H9 (cell line): ENCODE measurements around the gene RCAN2. TPM values are rescaled to one million over a fixed set of nuclear protein-coding genes. Genes with fewer than 3 reads are reported as not detected.

ENCODE experiments used
- DNase-seq: peaks from one replicate; pipeline ENCODE4 v3.0.0-alpha.2; 2017
- H2AFZ ChIP-seq: one replicate; pipeline ENCODE4 v1.6.1; 2013; ENCODE audit warnings: mild to moderate bottlenecking, low read length, control low read depth, moderate library complexity
- H2AK5ac ChIP-seq: 2 replicates; pipeline ENCODE4 v1.6.1; 2013; ENCODE audit warnings: low read length, control low read depth, mixed read lengths; ENCODE audit not compliant: insufficient read length
- H2BK120ac ChIP-seq: one replicate; pipeline ENCODE4 v1.6.1; 2013; ENCODE audit warnings: low read depth, mild to moderate bottlenecking, low read length, control low read depth, inconsistent platforms; ENCODE audit not compliant: poor library complexity, severe bottlenecking
- H2BK12ac ChIP-seq: 2 replicates; pipeline ENCODE4 v1.6.1; 2013; ENCODE audit warnings: low read length, control low read depth, mixed read lengths, low read depth; ENCODE audit not compliant: insufficient read length
- H2BK15ac ChIP-seq: 2 replicates; pipeline ENCODE4 v1.6.1; 2013; ENCODE audit warnings: low read depth, low read length, control low read depth
- H2BK20ac ChIP-seq: one replicate; pipeline ENCODE4 v1.6.1; 2013; ENCODE audit warnings: low read depth, mild to moderate bottlenecking, low read length, control low read depth, inconsistent platforms; ENCODE audit not compliant: poor library complexity, severe bottlenecking
- H2BK5ac ChIP-seq: 2 replicates; pipeline ENCODE4 v1.6.1; 2013; ENCODE audit warnings: low read length, control low read depth, mixed read lengths; ENCODE audit not compliant: insufficient read length
- H3K14ac ChIP-seq: 2 replicates; pipeline ENCODE4 v1.6.1; 2013; ENCODE audit warnings: low read length, control low read depth; ENCODE audit not compliant: insufficient read depth
- H3K18ac ChIP-seq: 2 replicates; pipeline ENCODE4 v1.6.1; 2013; ENCODE audit warnings: low read depth, mild to moderate bottlenecking, mixed read lengths, low read length, control low read depth; ENCODE audit not compliant: insufficient read length
- H3K23ac ChIP-seq: 2 replicates; pipeline ENCODE4 v1.6.1; 2013; ENCODE audit warnings: low read length, control low read depth, mixed read lengths, low read depth; ENCODE audit not compliant: insufficient read length
- H3K23me2 ChIP-seq: 2 replicates; pipeline ENCODE4 v1.6.1; 2013; ENCODE audit warnings: low read depth, mild to moderate bottlenecking, mixed read lengths, low read length, control low read depth; ENCODE audit not compliant: insufficient read length, poor library complexity, severe bottlenecking
- H3K27ac ChIP-seq: 2 replicates; pipeline ENCODE4 v1.5.1; 2013; ENCODE audit warnings: low read length, control low read depth, mixed read lengths, low read depth; ENCODE audit not compliant: insufficient read length
- H3K27me3 ChIP-seq: 2 replicates; pipeline ENCODE4 v1.6.1; 2013; ENCODE audit warnings: low read length, control low read depth, inconsistent platforms; ENCODE audit not compliant: insufficient read depth
- H3K4ac ChIP-seq: 2 replicates; pipeline ENCODE4 v1.6.1; 2013; ENCODE audit warnings: low read depth, mild to moderate bottlenecking, control low read depth, inconsistent platforms, low read length, moderate library complexity
- H3K4me1 ChIP-seq: 2 replicates; pipeline ENCODE4 v1.6.1; 2013; ENCODE audit warnings: low read length, control low read depth, inconsistent platforms; ENCODE audit not compliant: insufficient read depth
- H3K4me2 ChIP-seq: 2 replicates; pipeline ENCODE4 v1.6.1; 2013; ENCODE audit warnings: low read length, control low read depth, mixed read lengths; ENCODE audit not compliant: insufficient read length, insufficient read depth
- H3K56ac ChIP-seq: 2 replicates; pipeline ENCODE4 v1.6.1; 2013; ENCODE audit warnings: low read depth, mild to moderate bottlenecking, mixed read lengths, low read length, control low read depth; ENCODE audit not compliant: insufficient read length
- H3K79me1 ChIP-seq: 2 replicates; pipeline ENCODE4 v1.6.1; 2013; ENCODE audit warnings: low read depth, mild to moderate bottlenecking, moderate library complexity, low read length, control low read depth, inconsistent platforms; ENCODE audit not compliant: insufficient read depth, poor library complexity, severe bottlenecking
- H3K79me2 ChIP-seq: 2 replicates; pipeline ENCODE4 v1.6.1; 2013; ENCODE audit warnings: low read length, control low read depth, inconsistent platforms; ENCODE audit not compliant: insufficient read depth
- H3K9ac ChIP-seq: 2 replicates; pipeline ENCODE4 v1.6.1; 2013; ENCODE audit warnings: low read length, control low read depth, mixed read lengths; ENCODE audit not compliant: insufficient read length; ENCODE audit errors: extremely low read depth
- H3K9me3 ChIP-seq: one replicate; pipeline ENCODE4 v1.6.1; 2013; ENCODE audit warnings: low read depth, low read length, inconsistent platforms; ENCODE audit not compliant: control insufficient read depth
- H3T11ph ChIP-seq: one replicate; pipeline ENCODE4 v1.6.1; 2013; ENCODE audit warnings: mild to moderate bottlenecking, low read length, control low read depth, inconsistent platforms
- H4K20me1 ChIP-seq: one replicate; pipeline ENCODE4 v1.6.1; 2013; ENCODE audit not compliant: control insufficient read depth, insufficient read length, insufficient read depth
- H4K5ac ChIP-seq: 2 replicates; pipeline ENCODE4 v1.6.1; 2013; ENCODE audit warnings: low read depth, mild to moderate bottlenecking, mixed read lengths, low read length, control low read depth; ENCODE audit not compliant: insufficient read length
- H4K8ac ChIP-seq: replicated peaks from 2 replicates; pipeline ENCODE4 v1.6.1; 2013; ENCODE audit warnings: low read length, control low read depth, mixed read lengths, low read depth; ENCODE audit not compliant: insufficient read length
- H4K91ac ChIP-seq: 2 replicates; pipeline ENCODE4 v1.6.1; 2013; ENCODE audit warnings: low read depth, mild to moderate bottlenecking, moderate library complexity, mixed read lengths, low read length, control low read depth; ENCODE audit not compliant: insufficient read length
- H3K27ac Mint-ChIP-seq, 3 experiments: 2 replicates in 2 of 3; 3 replicates in 1 of 3; pipeline ENCODE4 v1.8.0; 2020 to 2021; ENCODE audit warnings: mixed read lengths in 3 of 3, mild to moderate bottlenecking in 1 of 3, moderate library complexity in 1 of 3
- H3K27me3 Mint-ChIP-seq: 2 replicates; pipeline ENCODE4 v1.8.0; 2021; ENCODE audit warnings: low read depth, mild to moderate bottlenecking, moderate library complexity, mixed read lengths
- H3K36me3 Mint-ChIP-seq, 3 experiments: 2 replicates in 2 of 3; 3 replicates in 1 of 3; pipeline ENCODE4 v1.8.0; 2020 to 2021; ENCODE audit warnings: low read depth in 3 of 3, mixed read lengths in 3 of 3; ENCODE audit not compliant: insufficient read depth in 1 of 3
- H3K4me1 Mint-ChIP-seq, 2 experiments: 2 replicates each; pipeline ENCODE4 v1.8.0; 2020; ENCODE audit warnings: mixed read lengths in 2 of 2
- H3K4me3 Mint-ChIP-seq, 2 experiments: 2 replicates in 1 of 2; 3 replicates in 1 of 2; pipeline ENCODE4 v1.8.0; 2020 to 2021; ENCODE audit warnings: mild to moderate bottlenecking in 2 of 2, mixed read lengths in 2 of 2, moderate library complexity in 1 of 2
- H3K9me3 Mint-ChIP-seq, 2 experiments: 2 replicates in 1 of 2; 3 replicates in 1 of 2; pipeline ENCODE4 v1.8.0; 2020; ENCODE audit warnings: mild to moderate bottlenecking in 2 of 2, mixed read lengths in 2 of 2, moderate library complexity in 1 of 2
- WGBS: extraction: QIAGEN DNeasy Blood & Tissue Kit; methylation state at CpG from one replicate; pipeline ENCODE4 v1.1.7; 2013; ENCODE audit warnings: missing lambda C conversion rate, low lambda C conversion rate, mixed read lengths; ENCODE audit not compliant: insufficient read length; ENCODE audit errors: extremely low coverage; 5-methylcytosine and 5-hydroxymethylcytosine counted together
- total RNA-seq: library from RNA; stranded (reverse); gene quantifications from 2 replicates; pipeline ENCODE4 v1.2.1, GENCODE V29; 2021
- TF ChIP-seq, protein P1 (sequence below): fragments of 200-600 bp; sonication (generic); conservative IDR thresholded peaks from 3 replicates; pipeline ENCODE4 v1.8.0; 2021; ENCODE audit warnings: antibody characterized with exemption, mild to moderate bottlenecking

The RCAN2 gene
- total RNA-seq, 1 experiment from 2014 or later = 3.0 TPM

DNA sequence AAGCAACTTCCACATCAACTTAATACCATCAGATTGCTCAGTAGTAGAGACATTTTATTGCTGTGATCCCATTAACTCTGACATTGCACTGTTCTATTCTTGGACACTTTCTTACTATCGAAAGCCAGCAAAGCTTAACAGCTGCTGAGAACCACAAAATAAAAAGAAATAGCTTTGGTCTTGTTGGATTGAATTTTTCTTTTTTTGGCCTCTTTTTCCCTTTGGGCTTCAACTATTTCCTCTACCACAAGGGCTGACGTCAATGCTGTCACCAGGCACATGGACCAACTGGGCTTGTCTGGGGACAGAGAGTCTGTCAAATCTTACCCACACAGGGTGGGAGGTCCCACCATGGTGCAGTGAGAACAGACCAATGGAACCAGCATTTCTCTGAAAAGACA is 257.1 kb downstream of the RCAN2 start:
- Histone ChIP-seq H3K23me2 (no peaks in the 10 kb centered on the region), H3K9me3 (no peaks in the 10 kb centered on the region), H4K91ac (no peak overlapping the region), H3K4me2 (no peak overlapping the region), H4K20me1 (no peaks in the 10 kb centered on the region), H2BK5ac (no peak overlapping the region), H2BK120ac (no peak overlapping the region), H4K8ac (no peak overlapping the region), H3K18ac (no peak overlapping the region), H2BK15ac (no peak overlapping the region), H3K27ac (no peak overlapping the region), H3K9ac (no peak overlapping the region), H3K4me1 (no peaks in the 10 kb centered on the region), H3K23ac (no peak overlapping the region), H2BK12ac (no peak overlapping the region), H3K79me1 (no peaks in the 10 kb centered on the region), H4K5ac (no peak overlapping the region), H2BK20ac (no peak overlapping the region), H3K79me2 (no peaks in the 10 kb centered on the region), H3T11ph (no peak overlapping the region), H2AK5ac (no peak overlapping the region), H3K56ac (no peak overlapping the region), H2AFZ (no peak overlapping the region), H3K27me3 (no peaks in the 10 kb centered on the region), H3K4ac (no peak overlapping the region), H3K14ac (no peak overlapping the region)
- no peak for DNase-seq
- no CpG with 5 or more reads among the region's 2 CpGs for WGBS
- TF ChIP-seq, protein P1, sequence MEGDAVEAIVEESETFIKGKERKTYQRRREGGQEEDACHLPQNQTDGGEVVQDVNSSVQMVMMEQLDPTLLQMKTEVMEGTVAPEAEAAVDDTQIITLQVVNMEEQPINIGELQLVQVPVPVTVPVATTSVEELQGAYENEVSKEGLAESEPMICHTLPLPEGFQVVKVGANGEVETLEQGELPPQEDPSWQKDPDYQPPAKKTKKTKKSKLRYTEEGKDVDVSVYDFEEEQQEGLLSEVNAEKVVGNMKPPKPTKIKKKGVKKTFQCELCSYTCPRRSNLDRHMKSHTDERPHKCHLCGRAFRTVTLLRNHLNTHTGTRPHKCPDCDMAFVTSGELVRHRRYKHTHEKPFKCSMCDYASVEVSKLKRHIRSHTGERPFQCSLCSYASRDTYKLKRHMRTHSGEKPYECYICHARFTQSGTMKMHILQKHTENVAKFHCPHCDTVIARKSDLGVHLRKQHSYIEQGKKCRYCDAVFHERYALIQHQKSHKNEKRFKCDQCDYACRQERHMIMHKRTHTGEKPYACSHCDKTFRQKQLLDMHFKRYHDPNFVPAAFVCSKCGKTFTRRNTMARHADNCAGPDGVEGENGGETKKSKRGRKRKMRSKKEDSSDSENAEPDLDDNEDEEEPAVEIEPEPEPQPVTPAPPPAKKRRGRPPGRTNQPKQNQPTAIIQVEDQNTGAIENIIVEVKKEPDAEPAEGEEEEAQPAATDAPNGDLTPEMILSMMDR = no peak
- peaks cover 3% of the 10 kb centered on the region; the same call in 1 of the 2 replicates for H3K27me3 Mint-ChIP-seq
- no peak overlapping the region for H3K4me3 Mint-ChIP-seq
- peaks cover 17 to 18% of the 10 kb centered on the region in 2 experiments for H3K9me3 Mint-ChIP-seq
- H3K36me3 Mint-ChIP-seq = peaks cover 5 to 12% (median 6%) of the 10 kb centered on the region in 3 experiments
- H3K27ac Mint-ChIP-seq = no peak overlapping the region; a peak in 1 of 7 replicates
- H3K4me1 Mint-ChIP-seq = no peaks in the 10 kb centered on the region
